Osteocyte (in vitro differentiated cells): ENCODE data around the gene NQO2. TPM values are rescaled to one million over a fixed set of nuclear protein-coding genes. Genes with fewer than 3 reads are reported as not detected.
"Not testable (repeated sequence)": the region's sequence is repeated elsewhere in the genome, so short reads cannot be mapped to it uniquely, and the experiment has no call there.

ENCODE experiments used
- DNase-seq: peaks from one replicate; pipeline ENCODE4 v3.0.0; 2021; ENCODE audit warnings: mixed read lengths; ENCODE audit not compliant: unreplicated experiment; ENCODE audit errors: extremely low spot score
- H3K27ac Mint-ChIP-seq: one replicate; pipeline ENCODE4 v1.8.0; 2021; ENCODE audit warnings: mild to moderate bottlenecking, mixed read lengths; ENCODE audit not compliant: unreplicated experiment
- H3K27me3 Mint-ChIP-seq: one replicate; pipeline ENCODE4 v1.8.0; 2021; ENCODE audit warnings: mixed read lengths; ENCODE audit not compliant: unreplicated experiment
- H3K36me3 Mint-ChIP-seq: one replicate; pipeline ENCODE4 v1.8.0; 2021; ENCODE audit warnings: mixed read lengths; ENCODE audit not compliant: unreplicated experiment
- H3K4me1 Mint-ChIP-seq: one replicate; pipeline ENCODE4 v1.8.0; 2021; ENCODE audit warnings: mixed read lengths; ENCODE audit not compliant: unreplicated experiment
- H3K4me3 Mint-ChIP-seq: one replicate; pipeline ENCODE4 v1.8.0; 2021; ENCODE audit warnings: mild to moderate bottlenecking, moderate library complexity, mixed read lengths; ENCODE audit not compliant: unreplicated experiment
- H3K9me3 Mint-ChIP-seq: one replicate; pipeline ENCODE4 v1.8.0; 2021; ENCODE audit warnings: mixed read lengths; ENCODE audit not compliant: unreplicated experiment
- total RNA-seq: library from RNA; stranded (reverse); gene quantifications from 2 replicates; pipeline ENCODE4 v1.2.1, GENCODE V29; 2021
- TF ChIP-seq, protein P1 (sequence below): fragments of 200-600 bp; sonication (generic); IDR thresholded peaks from 2 replicates; pipeline ENCODE4 v1.5.0; 2021; ENCODE audit warnings: antibody characterized with exemption, mild to moderate bottlenecking, moderate library complexity

The NQO2 gene
- total RNA-seq, 1 donor from 2014 or later, result 40.1 TPM

DNA sequence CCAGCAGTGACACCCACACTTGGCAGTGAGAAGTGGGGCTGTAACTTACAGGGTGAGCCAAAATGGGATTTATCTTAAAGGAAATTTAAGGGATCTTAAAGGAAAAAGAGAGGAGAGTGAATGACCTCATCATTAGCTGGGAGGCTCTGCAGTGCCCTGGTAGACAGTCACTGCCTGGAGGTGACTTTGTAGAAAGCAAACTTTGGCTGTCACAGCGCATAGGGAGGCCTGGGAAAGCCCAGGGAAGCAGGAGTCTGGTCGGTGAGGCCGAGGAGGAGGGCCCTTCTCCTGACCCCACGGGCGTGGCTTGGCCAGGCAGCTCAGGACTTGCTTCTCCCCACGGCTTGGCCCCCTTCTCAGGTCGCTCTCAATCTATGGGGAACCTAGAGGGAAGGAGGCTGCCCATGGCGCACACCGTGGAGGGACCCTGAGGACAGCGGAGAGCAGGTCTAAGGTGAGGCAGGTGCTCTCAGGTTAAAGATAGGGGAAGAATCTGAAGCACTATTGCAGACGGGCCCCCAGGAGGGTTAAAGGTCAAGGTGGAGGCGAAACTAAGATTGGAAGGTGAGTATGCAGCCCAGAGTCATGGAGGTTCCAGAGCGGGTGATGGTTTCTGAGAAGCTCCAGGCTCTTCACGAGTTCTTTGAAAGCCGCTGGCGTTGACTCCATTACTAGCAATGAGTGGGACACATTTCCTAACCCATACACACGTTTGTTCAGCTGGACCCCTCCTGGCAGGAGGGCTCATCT, 53.0 kb downstream of the NQO2 start:
- Mint-ChIP-seq H3K27me3 (peaks cover under 1% of the 10 kb centered on the region), H3K27ac (no peak overlapping the region), H3K36me3 (no peaks in the 10 kb centered on the region), H3K9me3 (no peaks in the 10 kb centered on the region), H3K4me1 (peaks cover 15% of the 10 kb centered on the region), H3K4me3 (peak overlapping the region; percentile 74)
- DNase-seq, result no peak
- TF ChIP-seq, protein P1, sequence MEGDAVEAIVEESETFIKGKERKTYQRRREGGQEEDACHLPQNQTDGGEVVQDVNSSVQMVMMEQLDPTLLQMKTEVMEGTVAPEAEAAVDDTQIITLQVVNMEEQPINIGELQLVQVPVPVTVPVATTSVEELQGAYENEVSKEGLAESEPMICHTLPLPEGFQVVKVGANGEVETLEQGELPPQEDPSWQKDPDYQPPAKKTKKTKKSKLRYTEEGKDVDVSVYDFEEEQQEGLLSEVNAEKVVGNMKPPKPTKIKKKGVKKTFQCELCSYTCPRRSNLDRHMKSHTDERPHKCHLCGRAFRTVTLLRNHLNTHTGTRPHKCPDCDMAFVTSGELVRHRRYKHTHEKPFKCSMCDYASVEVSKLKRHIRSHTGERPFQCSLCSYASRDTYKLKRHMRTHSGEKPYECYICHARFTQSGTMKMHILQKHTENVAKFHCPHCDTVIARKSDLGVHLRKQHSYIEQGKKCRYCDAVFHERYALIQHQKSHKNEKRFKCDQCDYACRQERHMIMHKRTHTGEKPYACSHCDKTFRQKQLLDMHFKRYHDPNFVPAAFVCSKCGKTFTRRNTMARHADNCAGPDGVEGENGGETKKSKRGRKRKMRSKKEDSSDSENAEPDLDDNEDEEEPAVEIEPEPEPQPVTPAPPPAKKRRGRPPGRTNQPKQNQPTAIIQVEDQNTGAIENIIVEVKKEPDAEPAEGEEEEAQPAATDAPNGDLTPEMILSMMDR, result no peak

DNA sequence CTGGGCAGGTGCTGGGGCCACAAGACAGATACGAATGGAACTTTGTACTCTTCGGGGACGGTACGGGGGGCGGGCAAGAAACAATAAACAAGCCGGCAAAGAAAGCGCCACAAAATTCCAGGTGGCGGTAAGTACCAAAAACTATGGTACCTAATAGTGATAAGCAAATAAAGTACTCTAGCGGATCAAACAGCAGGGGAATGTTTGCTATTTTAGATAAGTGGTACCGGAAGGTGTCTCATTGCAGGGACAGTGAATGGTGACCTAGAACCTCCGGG, 53.5 kb downstream of the NQO2 start:
- H3K4me3 Mint-ChIP-seq, result peak overlapping the region; percentile 74
- H3K27me3 Mint-ChIP-seq, result peaks cover 5% of the 10 kb centered on the region
- H3K4me1 Mint-ChIP-seq, result peaks cover 15% of the 10 kb centered on the region
- H3K27ac Mint-ChIP-seq, result no peak overlapping the region
- no peaks in the 10 kb centered on the region for H3K9me3 Mint-ChIP-seq
- TF ChIP-seq, protein P1, result no peak
- DNase-seq, result no peak
- H3K36me3 Mint-ChIP-seq, result no peaks in the 10 kb centered on the region

GRCh38 chr6:3054229-3055157, 54.8 kb downstream of the NQO2 start:
- not testable (repeated sequence) for H3K27me3 Mint-ChIP-seq, H3K9me3 Mint-ChIP-seq, H3K36me3 Mint-ChIP-seq, DNase-seq
- H3K4me3 Mint-ChIP-seq, result peak overlapping the region; percentile 74
- peak overlapping the region; percentile 80 for H3K27ac Mint-ChIP-seq
- peaks cover 15% of the 10 kb centered on the region for H3K4me1 Mint-ChIP-seq

- H3K36me3 Mint-ChIP-seq, H3K9me3 Mint-ChIP-seq, H3K4me3 Mint-ChIP-seq, H3K27me3 Mint-ChIP-seq, DNase-seq: not testable (repeated sequence)
- Mint-ChIP-seq H3K27ac (peak overlapping the region; percentile 1), H3K4me1 (peaks cover 15% of the 10 kb centered on the region)
Observed at GRCh38 chr6:3055158-3055499, 55.4 kb downstream of the NQO2 start.

DNA sequence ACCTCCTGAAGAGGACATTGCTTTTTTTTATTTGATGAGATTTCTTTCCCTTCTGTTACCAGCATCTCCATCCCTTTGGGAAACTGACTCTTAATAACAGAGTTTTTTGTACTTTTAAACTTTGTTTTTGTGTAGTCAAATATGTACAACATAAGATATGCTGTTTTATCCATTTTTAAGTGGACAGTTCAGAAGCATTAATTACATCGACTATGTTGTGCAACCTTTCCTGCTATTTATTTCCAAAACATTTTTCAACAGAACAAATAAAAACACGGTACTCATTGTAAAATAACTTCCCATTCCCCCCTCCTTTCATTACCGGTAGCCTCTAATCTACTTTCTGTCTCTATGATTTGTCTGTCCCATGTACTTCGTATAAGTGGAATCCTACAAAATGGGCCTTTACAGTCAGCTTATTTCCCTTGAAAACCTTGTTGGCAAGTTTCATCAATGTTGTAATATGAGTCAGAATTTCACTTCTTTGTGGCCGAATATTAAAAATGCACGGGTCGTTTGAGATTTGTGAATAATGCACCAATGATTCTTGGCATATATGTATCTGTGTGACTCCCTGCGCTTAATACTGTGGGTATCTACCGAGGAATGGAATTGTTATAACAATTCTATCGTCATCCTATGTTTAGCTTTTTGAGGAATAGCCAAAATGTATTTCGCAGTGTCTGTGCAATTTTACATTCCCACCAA, 57.5 kb downstream of the NQO2 start:
- no peaks in the 10 kb centered on the region for H3K9me3 Mint-ChIP-seq
- DNase-seq, result no peak
- H3K27ac Mint-ChIP-seq, result no peak overlapping the region
- TF ChIP-seq, protein P1, result no peak
- H3K36me3 Mint-ChIP-seq, result no peaks in the 10 kb centered on the region
- H3K27me3 Mint-ChIP-seq, result peaks cover 7% of the 10 kb centered on the region
- peaks cover 15% of the 10 kb centered on the region for H3K4me1 Mint-ChIP-seq
- no peak overlapping the region for H3K4me3 Mint-ChIP-seq
